H1 (cell line): ENCODE data around the gene SELPLG. TPM values are rescaled to one million over a fixed set of nuclear protein-coding genes. Genes with fewer than 3 reads are reported as not detected.

Experiments
- CTCF ChIA-PET: fragments of 300-600 bp; sonication (Branson Sonifier 250); formaldehyde crosslinking; loops from one replicate; lab custom pipeline; 2021; ENCODE audit not compliant: partially characterized antibody; lab: Charles Lee
- POLR2A ChIA-PET: fragments of 300-600 bp; sonication (Branson Sonifier 250); formaldehyde crosslinking; loops from one replicate; lab custom pipeline; 2021; ENCODE audit warnings: inconsistent platforms; ENCODE audit not compliant: partially characterized antibody; lab: Charles Lee
- DNase-seq, 2 experiments: peaks; one replicate each; pipeline versions ENCODE4 v3.0.0 to v3.0.0-alpha.2; 2010 to 2022; ENCODE audit warnings: low spot score in 2 of 2, low read depth in 1 of 2, mixed read lengths in 1 of 2
- FAIRE-seq: peaks from 2 replicates; lab custom pipeline; 2011; peaks lifted over from hg19 to GRCh38; lab: Jason Lieb, UNC
- H2AFZ ChIP-seq: 2 replicates; pipeline ENCODE4 v1.8.1; 2012; ENCODE audit warnings: low read length, inconsistent platforms
- H2AK5ac ChIP-seq: 2 replicates; pipeline ENCODE4 v1.6.1; 2013; ENCODE audit warnings: low read depth, low read length
- H2BK120ac ChIP-seq: replicated peaks from 2 replicates; pipeline ENCODE3; 2013; ENCODE audit warnings: low read depth, low read length, inconsistent platforms
- H2BK12ac ChIP-seq: 2 replicates; pipeline ENCODE4 v1.6.1; 2013; ENCODE audit warnings: low read depth, low read length
- H2BK15ac ChIP-seq: 2 replicates; pipeline ENCODE4 v1.6.1; 2013; ENCODE audit warnings: low read length
- H2BK20ac ChIP-seq: 2 replicates; pipeline ENCODE4 v1.6.1; 2013; ENCODE audit warnings: low read length
- H2BK5ac ChIP-seq: 2 replicates; pipeline ENCODE4 v1.6.1; 2013; ENCODE audit warnings: low read depth, low read length
- H3K14ac ChIP-seq: 2 replicates; pipeline ENCODE4 v1.6.1; 2013; ENCODE audit warnings: inconsistent platforms; ENCODE audit not compliant: insufficient read length
- H3K18ac ChIP-seq: 2 replicates; pipeline ENCODE4 v1.6.1; 2013; ENCODE audit warnings: low read length; ENCODE audit errors: extremely low read depth
- H3K23ac ChIP-seq: 2 replicates; pipeline ENCODE4 v1.6.1; 2013; ENCODE audit warnings: inconsistent platforms; ENCODE audit not compliant: insufficient read length
- H3K23me2 ChIP-seq: 2 replicates; pipeline ENCODE4 v1.6.1; 2013; ENCODE audit warnings: low read depth, low read length
- H3K27ac ChIP-seq: 2 replicates; pipeline ENCODE4 v1.6.1; 2011; ENCODE audit warnings: low read depth, low read length, inconsistent platforms
- H3K27me3 ChIP-seq, 4 experiments: replicated peaks in 1 of 4; 1 replicate in 1 of 4; 2 replicates in 3 of 4; pipeline versions ENCODE4 v1.6.1 to v1.8.1; 2011 to 2013; ENCODE audit warnings: low read length in 3 of 4, mild to moderate bottlenecking in 3 of 4, inconsistent platforms in 2 of 4, mixed read lengths in 2 of 4, moderate library complexity in 1 of 4; ENCODE audit not compliant: control insufficient read depth in 3 of 4, insufficient read depth in 3 of 4; ENCODE audit errors: extremely low read depth in 1 of 4
- H3K36me3 ChIP-seq, 4 experiments: 2 replicates each; pipeline versions ENCODE4 v1.6.1 to v1.8.1; 2011 to 2013; ENCODE audit warnings: mild to moderate bottlenecking in 4 of 4, low read length in 3 of 4, moderate library complexity in 2 of 4, control low read depth in 1 of 4, inconsistent platforms in 1 of 4; ENCODE audit not compliant: insufficient read depth in 4 of 4, control insufficient read depth in 2 of 4
- H3K4ac ChIP-seq: replicated peaks from 2 replicates; pipeline ENCODE3; 2013; ENCODE audit warnings: low read length, low read depth, mixed read lengths, inconsistent platforms; ENCODE audit not compliant: insufficient read length
- H3K4me1 ChIP-seq, 4 experiments: replicated peaks in 1 of 4; 1 replicate in 1 of 4; 2 replicates in 3 of 4; pipeline versions ENCODE4 v1.6.1 to v1.8.1; 2011 to 2013; ENCODE audit warnings: low read length in 3 of 4, inconsistent platforms in 2 of 4, mixed read lengths in 1 of 4; ENCODE audit not compliant: insufficient read depth in 4 of 4, control insufficient read depth in 3 of 4
- H3K4me2 ChIP-seq, 2 experiments: 2 replicates each; pipeline versions ENCODE4 v1.6.1 to v1.8.1; 2011 to 2013; ENCODE audit warnings: low read depth in 2 of 2, low read length in 2 of 2, control low read depth in 1 of 2, inconsistent platforms in 1 of 2, mild to moderate bottlenecking in 1 of 2; ENCODE audit not compliant: insufficient read depth in 1 of 2
- H3K4me3 ChIP-seq, 4 experiments: fragments of 200-600, 300-600 bp in 1 of 4; sonication (generic), shearing (Covaris generic), sonication (Bioruptor Twin) in 1 of 4; 2 replicates each; pipeline versions ENCODE4 v1.5.1 to v1.8.1; 2011 to 2016; ENCODE audit warnings: low read length in 4 of 4, low read depth in 3 of 4, control low read depth in 2 of 4, inconsistent platforms in 2 of 4, mild to moderate bottlenecking in 2 of 4, mixed read lengths in 1 of 4, moderate library complexity in 1 of 4; ENCODE audit not compliant: insufficient read depth in 2 of 4; ENCODE audit errors: extremely low read depth in 1 of 4
- H3K56ac ChIP-seq: replicated peaks from 2 replicates; pipeline ENCODE3; 2013; ENCODE audit warnings: low read depth, mild to moderate bottlenecking, mixed read lengths, low read length, inconsistent platforms; ENCODE audit not compliant: insufficient read length
- H3K79me1 ChIP-seq: 2 replicates; pipeline ENCODE4 v1.6.1; 2013; ENCODE audit warnings: low read depth, low read length, control low read depth
- H3K79me2 ChIP-seq, 2 experiments: 2 replicates each; pipeline versions ENCODE4 v1.6.1 to v1.8.1; 2012 to 2013; ENCODE audit warnings: low read length in 2 of 2, mild to moderate bottlenecking in 2 of 2, inconsistent platforms in 1 of 2; ENCODE audit not compliant: insufficient read depth in 2 of 2, control insufficient read depth in 1 of 2
- H3K9ac ChIP-seq, 4 experiments: replicated peaks in 1 of 4; 1 replicate in 1 of 4; 2 replicates in 3 of 4; pipeline versions ENCODE4 v1.6.1 to v1.8.1; 2011 to 2013; ENCODE audit warnings: low read depth in 3 of 4, low read length in 3 of 4, control low read depth in 2 of 4, mild to moderate bottlenecking in 2 of 4, moderate library complexity in 2 of 4, inconsistent platforms in 1 of 4; ENCODE audit errors: extremely low read depth in 1 of 4
- H3K9me3 ChIP-seq, 2 experiments: 2 replicates each; pipeline versions ENCODE4 v1.6.1 to v1.8.1; 2012 to 2013; ENCODE audit warnings: mild to moderate bottlenecking in 2 of 2, moderate library complexity in 2 of 2, control low read depth in 1 of 2, inconsistent platforms in 1 of 2, low read depth in 1 of 2, low read length in 1 of 2, mixed read lengths in 1 of 2; ENCODE audit not compliant: insufficient read depth in 2 of 2
- H4K20me1 ChIP-seq, 2 experiments: replicated peaks in 1 of 2; 2 replicates each; pipeline versions ENCODE3 to v1.8.1; 2011 to 2013; ENCODE audit warnings: inconsistent platforms in 2 of 2, low read length in 2 of 2, mild to moderate bottlenecking in 1 of 2; ENCODE audit not compliant: insufficient read depth in 2 of 2, control insufficient read depth in 1 of 2
- H4K5ac ChIP-seq: 2 replicates; pipeline ENCODE4 v1.6.1; 2013; ENCODE audit warnings: low read length, low read depth, mixed read lengths, inconsistent platforms; ENCODE audit not compliant: insufficient read length
- H4K8ac ChIP-seq: 2 replicates; pipeline ENCODE4 v1.8.0; 2013; ENCODE audit warnings: mild to moderate bottlenecking, moderate library complexity, low read length, inconsistent platforms; ENCODE audit not compliant: insufficient read depth; ENCODE audit errors: extremely low read depth
- H4K91ac ChIP-seq: replicated peaks from 2 replicates; pipeline ENCODE3; 2013; ENCODE audit warnings: low read length, mixed read lengths, inconsistent platforms; ENCODE audit not compliant: insufficient read length
- CBX8 ChIP-seq: fragments of 300-800, 300-1000 bp; sonication (generic); IDR thresholded peaks from 2 replicates; pipeline ENCODE4 v1.7.1; 2016; ENCODE audit warnings: low read depth, low read length, borderline replicate concordance
- CHD1 ChIP-seq: IDR thresholded peaks from 2 replicates; pipeline ENCODE4 v1.6.1; 2012; ENCODE audit warnings: low read depth, low read length, improper control_type of control experiment
- CTBP2 ChIP-seq: IDR thresholded peaks from 2 replicates; pipeline ENCODE4 v1.7.0; 2011; ENCODE audit warnings: borderline replicate concordance, mild to moderate bottlenecking, moderate library complexity, mixed read lengths, low read length; ENCODE audit not compliant: insufficient read depth, insufficient read length
- EZH2 ChIP-seq: fragments of 200-600 bp; sonication (generic); IDR thresholded peaks from 2 replicates; pipeline ENCODE4 v1.7.1; 2012; ENCODE audit warnings: low read depth, mild to moderate bottlenecking, moderate library complexity, low read length, inconsistent platforms; ENCODE audit not compliant: severe bottlenecking
- JUND ChIP-seq: IDR thresholded peaks from 2 replicates; pipeline ENCODE4 v1.6.1; 2011; ENCODE audit warnings: mild to moderate bottlenecking, improper control_type of control experiment, low read length
- KDM1A ChIP-seq: fragments of 200-600, 300-600 bp; sonication (generic); IDR thresholded peaks from 2 replicates; pipeline ENCODE4 v1.7.1; 2016; ENCODE audit warnings: mild to moderate bottlenecking, low read length, borderline replicate concordance
- POU5F1 ChIP-seq: IDR thresholded peaks from 2 replicates; pipeline ENCODE4 v1.6.1; 2011; ENCODE audit warnings: low read depth, mild to moderate bottlenecking, low read length, moderate library complexity
- RAD21 ChIP-seq, 2 experiments: IDR thresholded peaks in 1 of 2; conservative IDR thresholded peaks in 1 of 2; 2 replicates each; pipeline ENCODE4 v1.6.1; 2011; ENCODE audit warnings: low read depth in 2 of 2, low read length in 2 of 2, improper control_type of control experiment in 1 of 2, inconsistent platforms in 1 of 2, mild to moderate bottlenecking in 1 of 2, moderate library complexity in 1 of 2
- RFX5 ChIP-seq: IDR thresholded peaks from 2 replicates; pipeline ENCODE4 v1.6.1; 2011; ENCODE audit warnings: low read depth, low read length, improper control_type of control experiment, borderline replicate concordance
- SIX5 ChIP-seq: IDR thresholded peaks from 2 replicates; pipeline ENCODE4 v1.6.1; 2011; ENCODE audit warnings: mild to moderate bottlenecking, low read depth, low read length
- SRF ChIP-seq: IDR thresholded peaks from 2 replicates; pipeline ENCODE4 v1.6.1; 2011; ENCODE audit warnings: mild to moderate bottlenecking, low read depth, low read length, moderate library complexity
- WGBS, 2 experiments: shearing (Covaris generic) in 1 of 2; methylation state at CpG; one replicate each; pipeline versions ENCODE4 v1.1.6 to v1.1.7; 2013 to 2015; ENCODE audit warnings: low lambda C conversion rate in 2 of 2, mixed read lengths in 2 of 2, inconsistent platforms in 1 of 2, low coverage in 1 of 2, missing lambda C conversion rate in 1 of 2; ENCODE audit not compliant: insufficient replicate concordance in 2 of 2, insufficient coverage in 1 of 2, insufficient read length in 1 of 2; ENCODE audit errors: extremely low coverage in 1 of 2, missing lambda C conversion rate in 1 of 2; 5-methylcytosine and 5-hydroxymethylcytosine counted together
- polyA plus RNA-seq, 7 experiments: library from polyadenylated mRNA; depleted of rRNA in 3 of 7; stranded (reverse) in 5 of 7; unstranded in 2 of 7; fragments of >200 nt in 5 of 7; fragments of 200-250 nt in 2 of 7; gene quantifications; 1 replicate in 5 of 7; 2 replicates in 1 of 7; 4 replicates in 1 of 7; pipeline versions ENCODE4 v1.2.1 to v1.2.3, GENCODE V29; 2011 to 2013; ENCODE audit warnings: missing spikeins in 2 of 7, mixed read lengths in 2 of 7
- total RNA-seq: library from RNA; stranded (reverse); fragmentation: NEBNext Ultra II Directional; extraction: Animal tissue kit (Norgen Biotek cat#: 25700); gene quantifications from 2 replicates; pipeline ENCODE4 v1.2.1, GENCODE V29; 2021

SELPLG gene
- total and polyA plus RNA-seq, 2 of the 8 experiments (the other 6 are each of a cell fraction or from before 2014, with no cell fraction given), result 0.18 TPM; not detected in 1

- 94% methylated on average over 5 of the region's 5 CpGs; no CpG with 5 or more reads in 1 of the 2 experiments for whole genome bisulfite sequencing, 2 experiments
Observed at GRCh38 chr12:108608616-108609015, 25.1 kb downstream of the SELPLG start.

More at GRCh38 chr12:108608616-108609015, 25.1 kb downstream of the SELPLG start:
- peaks cover 0 to 13% (median 1%) of the 10 kb centered on the region in 4 experiments; a peak in 4 of 7 replicates for H3K4me1 ChIP-seq
- H3K4me2 ChIP-seq, result no peak overlapping the region
- H3K14ac ChIP-seq, result no peak overlapping the region
- H4K20me1 ChIP-seq, result no peaks in the 10 kb centered on the region
- no peak overlapping the region for H2BK15ac ChIP-seq
- H3K9ac ChIP-seq, result no peak overlapping the region
- 0 out of 2 replicates have a peak overlapping the region, but pooled peaks have one; percentile 18 for H2BK20ac ChIP-seq
- H2BK12ac ChIP-seq, result 0 out of 2 replicates have a peak overlapping the region, but pooled peaks have one; percentile 12
- H3K4me3 ChIP-seq, result no peak overlapping the region
- H3K9me3 ChIP-seq, result no peaks in the 10 kb centered on the region
- no peak overlapping the region for H2BK120ac ChIP-seq
- CTCF ChIA-PET, result interaction anchor here (1.0 to 22.5 kb wide), 7 partner anchors 9 to 196 kb away, joined by 3 to 523 read pairs (median 3); partner anchors contain the start of genes ISCU, SART3 and TMEM119
- no peak overlapping the region for H4K5ac ChIP-seq
- DNase-seq, result no peak
- no peaks in the 10 kb centered on the region for H3K36me3 ChIP-seq
- peak overlapping the region; percentile 10; the same call in 1 of the 2 replicates for H2BK5ac ChIP-seq
- POLR2A ChIA-PET, result interaction anchor here (0.6 to 2.0 kb wide), 9 partner anchors 8 to 839 kb away, joined by 3 to 6 read pairs (median 4); partner anchors contain the start of genes ISCU, SART3 and TMEM119
- H3K23ac ChIP-seq, result no peak overlapping the region
- no peak for TF ChIP-seq JUND
- no peak for TF ChIP-seq CBX8
- no peak for TF ChIP-seq POU5F1
- TF ChIP-seq CHD1, result no peak
- no peak for TF ChIP-seq EZH2
- TF ChIP-seq RAD21 (IDR thresholded peaks at IDR 0.05 in 1 of 2, conservative IDR thresholded peaks at IDR 0.05 in 1 of 2; ENCODE audit: low read depth in 2 of 2, low read length in 2 of 2), result no peak
- no peak for TF ChIP-seq SIX5
- TF ChIP-seq KDM1A, result no peak
- TF ChIP-seq SRF, result no peak
- TF ChIP-seq CTBP2, result no peak
- TF ChIP-seq RFX5, result no peak
- TF ChIP-seq, all 59 proteins: peak for 0
- Histone ChIP-seq H3K27me3 (no peaks in the 10 kb centered on the region), H3K23me2 (peaks cover 9% of the 10 kb centered on the region; the same call in 1 of the 2 replicates), H2AFZ (no peak overlapping the region), H3K56ac (no peak overlapping the region), H3K27ac (no peak overlapping the region), H2AK5ac (no peak overlapping the region), H4K8ac (no peak overlapping the region), H3K79me1 (no peaks in the 10 kb centered on the region), H4K91ac (peak overlapping the region; percentile 17), H3K18ac (no peak overlapping the region; the same call in 1 of the 2 replicates), H3K79me2 (no peaks in the 10 kb centered on the region), H3K4ac (no peak overlapping the region)
- FAIRE-seq, result no peak
